Astrocyte (in vitro differentiated cells and primary cell): ENCODE data around the gene PLCG2. TPM values are rescaled to one million over a fixed set of nuclear protein-coding genes. Genes with fewer than 3 reads are reported as not detected.

Source experiments
- DNase-seq: peaks from one replicate; pipeline ENCODE4 v3.0.0-alpha.2; 2010; ENCODE audit warnings: low read depth
- FAIRE-seq: peaks from 2 replicates; lab custom pipeline; 2011; peaks lifted over from hg19 to GRCh38; lab: Jason Lieb, UNC
- H2AFZ ChIP-seq: 2 replicates; pipeline ENCODE4 v1.6.0; 2012; ENCODE audit warnings: low read depth, low read length, inconsistent platforms
- H3K27ac ChIP-seq: 2 replicates; pipeline ENCODE4 v1.5.1; 2011; ENCODE audit warnings: low read depth, low read length, inconsistent platforms
- H3K27me3 ChIP-seq: 2 replicates; pipeline ENCODE4 v1.6.0; 2011; ENCODE audit warnings: low read length, inconsistent platforms; ENCODE audit not compliant: insufficient read depth
- H3K36me3 ChIP-seq: 2 replicates; pipeline ENCODE4 v1.5.1; 2011; ENCODE audit warnings: low read length, inconsistent platforms; ENCODE audit not compliant: insufficient read depth
- H3K4me1 ChIP-seq: 2 replicates; pipeline ENCODE4 v1.5.1; 2011; ENCODE audit warnings: low read length, inconsistent platforms; ENCODE audit not compliant: insufficient read depth
- H3K4me2 ChIP-seq: 2 replicates; pipeline ENCODE4 v1.6.0; 2012; ENCODE audit warnings: low read length, inconsistent platforms
- H3K4me3 ChIP-seq: 2 replicates; pipeline ENCODE4 v1.5.1; 2011; ENCODE audit warnings: low read depth, mild to moderate bottlenecking, low read length, inconsistent platforms; ENCODE audit not compliant: insufficient read depth
- H3K79me2 ChIP-seq: 2 replicates; pipeline ENCODE4 v1.6.0; 2012; ENCODE audit warnings: mild to moderate bottlenecking, low read length, inconsistent platforms; ENCODE audit not compliant: insufficient read depth
- H3K9ac ChIP-seq: 2 replicates; pipeline ENCODE4 v1.6.0; 2012; ENCODE audit warnings: mild to moderate bottlenecking, low read length, inconsistent platforms
- H3K9me3 ChIP-seq: 2 replicates; pipeline ENCODE4 v1.5.1; 2012; ENCODE audit warnings: low read depth, mild to moderate bottlenecking, low read length, inconsistent platforms; ENCODE audit not compliant: insufficient read depth
- H4K20me1 ChIP-seq: 2 replicates; pipeline ENCODE4 v1.6.0; 2012; ENCODE audit warnings: low read length, inconsistent platforms; ENCODE audit not compliant: insufficient read depth
- H3K27ac Mint-ChIP-seq: one replicate; pipeline ENCODE4 v1.8.0; 2021; ENCODE audit warnings: mild to moderate bottlenecking, mixed read lengths; ENCODE audit not compliant: unreplicated experiment
- H3K27me3 Mint-ChIP-seq: one replicate; pipeline ENCODE4 v1.8.0; 2021; ENCODE audit warnings: low read depth, mixed read lengths; ENCODE audit not compliant: unreplicated experiment
- H3K36me3 Mint-ChIP-seq: one replicate; pipeline ENCODE4 v1.8.0; 2021; ENCODE audit warnings: low read depth, mixed read lengths; ENCODE audit not compliant: unreplicated experiment
- H3K4me1 Mint-ChIP-seq: one replicate; pipeline ENCODE4 v1.8.0; 2021; ENCODE audit warnings: low read depth, mixed read lengths; ENCODE audit not compliant: unreplicated experiment
- H3K4me3 Mint-ChIP-seq: one replicate; pipeline ENCODE4 v1.8.0; 2021; ENCODE audit warnings: mild to moderate bottlenecking, moderate library complexity, mixed read lengths; ENCODE audit not compliant: unreplicated experiment
- H3K9me3 Mint-ChIP-seq: one replicate; pipeline ENCODE4 v1.8.0; 2021; ENCODE audit warnings: mild to moderate bottlenecking, mixed read lengths; ENCODE audit not compliant: unreplicated experiment
- CTCF ChIP-seq: IDR thresholded peaks from 2 replicates; pipeline ENCODE4 v1.5.1; 2011; ENCODE audit warnings: low read depth, mild to moderate bottlenecking, inconsistent platforms, low read length, moderate library complexity; ENCODE audit not compliant: insufficient read depth
- EZH2 ChIP-seq: IDR thresholded peaks from 2 replicates; pipeline ENCODE4 v1.6.1; 2012; ENCODE audit warnings: mild to moderate bottlenecking, low read length, inconsistent platforms; ENCODE audit not compliant: insufficient read depth
- total RNA-seq: library from RNA; stranded (reverse); gene quantifications from 2 replicates; pipeline ENCODE4 v1.2.1, GENCODE V29; 2021

PLCG2 gene
- total RNA-seq, 1 donor from 2014 or later: 3.1 TPM

- H3K36me3 ChIP-seq: no peaks in the 10 kb centered on the region
- FAIRE-seq (no peak), DNase-seq (no peak)
- no peak overlapping the region for H3K9ac ChIP-seq
- Mint-ChIP-seq H3K9me3 (peaks cover 3% of the 10 kb centered on the region), H3K27ac (no peak overlapping the region), H3K4me1 (peaks cover 5% of the 10 kb centered on the region), H3K27me3 (peaks cover 31% of the 10 kb centered on the region), H3K4me3 (no peak overlapping the region), H3K36me3 (peaks cover 5% of the 10 kb centered on the region)
- no peak overlapping the region for H2AFZ ChIP-seq
- no peaks in the 10 kb centered on the region for H3K79me2 ChIP-seq
- H3K9me3 ChIP-seq: no peaks in the 10 kb centered on the region
- H3K27ac ChIP-seq: no peak overlapping the region
- no peak overlapping the region for H3K4me3 ChIP-seq
- H4K20me1 ChIP-seq: no peaks in the 10 kb centered on the region
- H3K4me2 ChIP-seq: no peak overlapping the region
- TF ChIP-seq EZH2 (no peak), CTCF (no peak)
- no peaks in the 10 kb centered on the region for H3K4me1 ChIP-seq
- peaks cover 5% of the 10 kb centered on the region for H3K27me3 ChIP-seq
These were observed 13.7 kb downstream of the PLCG2 start for GRCh38 chr16:81792828-81793227.

- peaks cover 31% of the 10 kb centered on the region for H3K27me3 Mint-ChIP-seq
- Histone ChIP-seq H3K36me3 (no peaks in the 10 kb centered on the region), H4K20me1 (no peaks in the 10 kb centered on the region), H3K9me3 (no peaks in the 10 kb centered on the region), H3K27me3 (peaks cover 5% of the 10 kb centered on the region), H3K79me2 (no peaks in the 10 kb centered on the region), H3K4me1 (no peaks in the 10 kb centered on the region), H3K9ac (no peak overlapping the region), H2AFZ (no peak overlapping the region), H3K27ac (no peak overlapping the region), H3K4me2 (no peak overlapping the region), H3K4me3 (no peak overlapping the region)
- no peak overlapping the region for H3K4me3 Mint-ChIP-seq
- FAIRE-seq (no peak), DNase-seq (no peak)
- H3K4me1 Mint-ChIP-seq: peaks cover 5% of the 10 kb centered on the region
- no peak overlapping the region for H3K27ac Mint-ChIP-seq
- TF ChIP-seq EZH2: no peak
- TF ChIP-seq CTCF: no peak
- peaks cover 3% of the 10 kb centered on the region for H3K9me3 Mint-ChIP-seq
- peaks cover 3% of the 10 kb centered on the region for H3K36me3 Mint-ChIP-seq
These were observed 16.1 kb downstream of the PLCG2 start for GRCh38 chr16:81795193-81795592.

GRCh38 chr16:81796035-81796434 is 16.9 kb downstream of the PLCG2 start:
- Histone ChIP-seq H3K9ac (no peak overlapping the region), H3K27ac (no peak overlapping the region), H2AFZ (no peak overlapping the region), H3K4me3 (no peak overlapping the region), H4K20me1 (no peaks in the 10 kb centered on the region), H3K9me3 (no peaks in the 10 kb centered on the region), H3K4me2 (no peak overlapping the region), H3K4me1 (no peaks in the 10 kb centered on the region), H3K36me3 (no peaks in the 10 kb centered on the region), H3K79me2 (no peaks in the 10 kb centered on the region), H3K27me3 (peaks cover 8% of the 10 kb centered on the region)
- Mint-ChIP-seq H3K36me3 (peaks cover 3% of the 10 kb centered on the region), H3K27me3 (peaks cover 24% of the 10 kb centered on the region), H3K4me1 (peaks cover 5% of the 10 kb centered on the region), H3K9me3 (peaks cover 2% of the 10 kb centered on the region), H3K27ac (no peak overlapping the region), H3K4me3 (no peak overlapping the region)
- FAIRE-seq (no peak), DNase-seq (no peak)
- TF ChIP-seq CTCF (no peak), EZH2 (no peak)
